IMR-90 (cell line): ENCODE data around the gene CLDN4. TPM values are rescaled to one million over a fixed set of nuclear protein-coding genes. Genes with fewer than 3 reads are reported as not detected.

ENCODE experiments used
- ATAC-seq: fragments of 200-7000 bp; cut with Tn5 transposase; 2 replicates; pipeline ENCODE4 v1.9.1; 2020; ENCODE audit warnings: low read depth, mild to moderate bottlenecking, moderate library complexity
- BruUV-seq: library from RNA; stranded (reverse); fragments of 400-500 nt; replicated peaks from 2 replicates; lab custom pipeline; 2021; lab: Mats Ljungman, UMichigan
- CTCF ChIA-PET: fragments of 300-600 bp; formaldehyde crosslinking; extraction: SDS; loops from one replicate; lab custom pipeline; 2021; ENCODE audit warnings: antibody characterized with exemption; lab: Yijun Ruan, JAX
- POLR2A ChIA-PET: fragments of 300-600 bp; sonication (Branson Sonifier 250); formaldehyde crosslinking; loops from one replicate; lab custom pipeline; 2022; ENCODE audit warnings: antibody characterized with exemption; ENCODE audit not compliant: unreplicated experiment; lab: Charles Lee
- DNase-seq: peaks from one replicate; pipeline ENCODE4 v3.0.0; 2013
- H2AFZ ChIP-seq: replicated peaks from 2 replicates; pipeline ENCODE3; 2013; ENCODE audit warnings: low read length, mild to moderate bottlenecking; ENCODE audit not compliant: poor library complexity
- H2AK5ac ChIP-seq: 2 replicates; pipeline ENCODE4 v1.6.1; 2013; ENCODE audit warnings: low read depth, low read length, inconsistent platforms
- H2AK9ac ChIP-seq: replicated peaks from 2 replicates; pipeline ENCODE3; 2013; ENCODE audit warnings: mild to moderate bottlenecking, low read depth, low read length, moderate library complexity; ENCODE audit not compliant: poor library complexity
- H2BK120ac ChIP-seq: 2 replicates; pipeline ENCODE4 v1.6.1; 2013; ENCODE audit warnings: low read depth, low read length, inconsistent platforms
- H2BK15ac ChIP-seq: 3 replicates; pipeline ENCODE4 v1.6.1; 2013; ENCODE audit warnings: low read depth, low read length, inconsistent platforms
- H2BK20ac ChIP-seq: 2 replicates; pipeline ENCODE4 v1.6.1; 2013; ENCODE audit warnings: low read depth, mild to moderate bottlenecking, inconsistent platforms, low read length, moderate library complexity
- H2BK5ac ChIP-seq: 2 replicates; pipeline ENCODE4 v1.6.1; 2013; ENCODE audit warnings: mild to moderate bottlenecking, low read depth, low read length, inconsistent platforms; ENCODE audit not compliant: poor library complexity, severe bottlenecking
- H3K14ac ChIP-seq: replicated peaks from 2 replicates; pipeline ENCODE4 v1.6.1; 2013; ENCODE audit warnings: low read depth, low read length, inconsistent platforms
- H3K18ac ChIP-seq: 2 replicates; pipeline ENCODE4 v1.6.1; 2013; ENCODE audit warnings: low read depth, low read length, control low read depth
- H3K23ac ChIP-seq: 2 replicates; pipeline ENCODE4 v1.6.1; 2013; ENCODE audit warnings: low read depth, low read length, inconsistent platforms
- H3K27ac ChIP-seq: 2 replicates; pipeline ENCODE4 v1.5.1; 2013; ENCODE audit warnings: mild to moderate bottlenecking, control low read depth, low read length; ENCODE audit not compliant: insufficient read depth
- H3K27me3 ChIP-seq: 2 replicates; pipeline ENCODE4 v1.6.1; 2013; ENCODE audit warnings: low read length; ENCODE audit not compliant: control insufficient read depth, insufficient read depth
- H3K36me3 ChIP-seq: 2 replicates; pipeline ENCODE4 v1.6.1; 2013; ENCODE audit warnings: low read length, mixed read lengths; ENCODE audit not compliant: control insufficient read depth, insufficient read depth
- H3K4ac ChIP-seq: 2 replicates; pipeline ENCODE4 v1.6.1; 2013; ENCODE audit warnings: low read depth, low read length, inconsistent platforms
- H3K4me1 ChIP-seq: 2 replicates; pipeline ENCODE4 v1.6.1; 2013; ENCODE audit warnings: low read length, mixed read lengths; ENCODE audit not compliant: control insufficient read depth, insufficient read depth
- H3K4me2 ChIP-seq: 2 replicates; pipeline ENCODE4 v1.6.1; 2013; ENCODE audit warnings: low read depth, mild to moderate bottlenecking, control low read depth, low read length, moderate library complexity
- H3K4me3 ChIP-seq: 2 replicates; pipeline ENCODE4 v1.5.1; 2013; ENCODE audit warnings: low read depth, mild to moderate bottlenecking, control low read depth, low read length, moderate library complexity; ENCODE audit not compliant: insufficient read depth
- H3K56ac ChIP-seq: 2 replicates; pipeline ENCODE4 v1.6.1; 2013; ENCODE audit warnings: low read length, inconsistent platforms; ENCODE audit not compliant: insufficient read depth; ENCODE audit errors: extremely low read depth
- H3K79me1 ChIP-seq, 2 experiments: 2 replicates each; pipeline ENCODE4 v1.6.1; 2013; ENCODE audit warnings: low read length in 2 of 2, inconsistent platforms in 1 of 2, low read depth in 1 of 2
- H3K9ac ChIP-seq: 2 replicates; pipeline ENCODE4 v1.6.1; 2013; ENCODE audit warnings: low read depth, low read length, control low read depth
- H3K9me1 ChIP-seq: 2 replicates; pipeline ENCODE4 v1.6.1; 2013; ENCODE audit warnings: low read length, inconsistent platforms; ENCODE audit not compliant: insufficient read depth
- H3K9me3 ChIP-seq: 2 replicates; pipeline ENCODE4 v1.6.1; 2013; ENCODE audit warnings: low read length; ENCODE audit not compliant: control insufficient read depth, insufficient read depth
- H4K20me1 ChIP-seq: 2 replicates; pipeline ENCODE4 v1.6.1; 2013; ENCODE audit warnings: low read length, inconsistent platforms; ENCODE audit not compliant: insufficient read depth
- H4K5ac ChIP-seq: 2 replicates; pipeline ENCODE4 v1.6.1; 2013; ENCODE audit warnings: mild to moderate bottlenecking, low read depth, low read length, control low read depth
- H4K8ac ChIP-seq, 2 experiments: 2 replicates each; pipeline ENCODE4 v1.6.1; 2013; ENCODE audit warnings: low read depth in 2 of 2, low read length in 2 of 2, control low read depth in 1 of 2, inconsistent platforms in 1 of 2
- H4K91ac ChIP-seq: 2 replicates; pipeline ENCODE4 v1.6.1; 2013; ENCODE audit warnings: low read depth, low read length, inconsistent platforms; ENCODE audit not compliant: insufficient read depth
- CEBPB ChIP-seq: IDR thresholded peaks from 2 replicates; pipeline ENCODE4 v1.6.1; 2012; ENCODE audit warnings: low read depth, low read length, improper control_type of control experiment
- CTCF ChIP-seq: conservative IDR thresholded peaks from 2 replicates; pipeline ENCODE4 v1.5.1; 2012; ENCODE audit warnings: mild to moderate bottlenecking, low read depth, low read length, improper control_type of control experiment
- MAFK ChIP-seq: IDR thresholded peaks from 2 replicates; pipeline ENCODE4 v1.6.1; 2012; ENCODE audit warnings: low read depth, low read length, improper control_type of control experiment
- MAZ ChIP-seq: IDR thresholded peaks from 2 replicates; pipeline ENCODE4 v1.6.1; 2012; ENCODE audit warnings: low read depth, mild to moderate bottlenecking, low read length, improper control_type of control experiment, moderate library complexity, borderline replicate concordance
- RAD21 ChIP-seq: IDR thresholded peaks from 2 replicates; pipeline ENCODE4 v1.6.1; 2012; ENCODE audit warnings: low read length, improper control_type of control experiment
- RCOR1 ChIP-seq: IDR thresholded peaks from 2 replicates; pipeline ENCODE4 v1.6.1; 2012; ENCODE audit warnings: mild to moderate bottlenecking, low read length, improper control_type of control experiment; ENCODE audit not compliant: insufficient replicate concordance
- SMC3 ChIP-seq: fragments of 150-350 bp; IDR thresholded peaks from 2 replicates; pipeline ENCODE4 v1.6.1; 2016; ENCODE audit warnings: low read depth, mild to moderate bottlenecking, antibody characterized with exemption, low read length, moderate library complexity
- WGBS, 2 experiments: methylation state at CpG; one replicate each; pipeline versions ENCODE4 v1.1.5 to v1.1.7; 2013; ENCODE audit warnings: missing lambda C conversion rate in 2 of 2; ENCODE audit not compliant: insufficient read length in 1 of 2; ENCODE audit errors: extremely low coverage in 2 of 2; 5-methylcytosine and 5-hydroxymethylcytosine counted together
- dilution Hi-C: fragments of 300-500 bp; cut with HindIII; formaldehyde crosslinking; loops from one replicate; pipeline ENCODE4 v1.14.3; 2018; ENCODE audit warnings: low sequenced_read_pairs; ENCODE audit not compliant: unreplicated experiment
- in situ Hi-C: fragments of 300-500 bp; cut with MboI; formaldehyde crosslinking; loops from 3 replicates; pipeline ENCODE4 v1.14.3; 2019; ENCODE audit warnings: low sequenced_read_pairs, inconsistent platforms, mixed read lengths
- intact Hi-C: fragments of 100-400 bp; cut with micrococcal nuclease; formaldehyde crosslinking; loops from 2 replicates; pipeline ENCODE4 v1.10.0; 2022
- polyA plus RNA-seq, 3 experiments: library from polyadenylated mRNA; depleted of rRNA; stranded (reverse); fragments of >200 nt; gene quantifications; 2 replicates each; pipeline ENCODE4 v1.2.3, GENCODE V29; 2012; ENCODE audit warnings: low replicate concordance in 1 of 3
- total RNA-seq: library from RNA; depleted of rRNA; stranded (reverse); fragments of >200 nt; gene quantifications from 2 replicates; pipeline ENCODE4 v1.2.3, GENCODE V29; 2012
- TF ChIP-seq, protein P1 (sequence below): fragments of 150-350 bp; IDR thresholded peaks from 2 replicates; pipeline ENCODE4 v1.6.1; 2016; ENCODE audit warnings: low read depth, mild to moderate bottlenecking, low read length, moderate library complexity, borderline replicate concordance

The CLDN4 gene
- total and polyA plus RNA-seq, 2 of the 4 experiments (the other 2 are of a cell fraction) = 2.9 to 4.4 TPM

DNA sequence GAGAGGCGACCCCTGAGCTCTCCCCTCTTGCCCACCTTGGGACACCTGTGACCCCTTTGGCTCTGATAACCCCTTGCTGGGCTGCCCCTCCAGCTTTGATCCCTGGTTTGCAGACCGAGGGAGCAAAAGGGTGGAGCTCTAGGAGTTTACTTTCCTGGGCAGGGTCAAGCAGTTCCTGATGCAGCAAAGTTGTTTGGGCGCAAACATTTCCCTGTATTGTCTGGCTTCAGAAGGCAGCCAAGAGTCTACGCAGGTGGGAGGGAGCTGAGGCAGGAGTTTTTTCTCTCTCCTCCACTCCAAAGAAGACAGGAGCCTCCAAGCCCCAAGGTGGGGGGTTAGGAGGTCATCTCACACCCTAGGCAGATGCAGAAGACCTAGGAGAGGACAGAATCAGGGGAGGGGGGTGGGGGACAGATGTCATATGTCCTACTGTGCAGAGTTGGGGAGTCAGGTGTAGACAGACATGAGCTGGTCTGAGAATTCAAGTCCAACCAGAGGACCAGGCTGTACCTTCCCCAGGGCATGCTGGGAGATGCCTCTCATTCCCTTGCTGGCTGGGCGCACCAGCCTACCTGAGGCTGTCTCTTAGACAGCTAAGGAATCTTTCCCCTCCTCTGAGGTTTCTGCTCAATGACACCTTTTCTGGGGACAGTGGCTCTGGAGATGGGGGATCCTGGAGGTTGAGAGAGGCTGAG lies 50.7 kb downstream of the CLDN4 start (continued):
- no peak for TF ChIP-seq CTCF

DNA sequence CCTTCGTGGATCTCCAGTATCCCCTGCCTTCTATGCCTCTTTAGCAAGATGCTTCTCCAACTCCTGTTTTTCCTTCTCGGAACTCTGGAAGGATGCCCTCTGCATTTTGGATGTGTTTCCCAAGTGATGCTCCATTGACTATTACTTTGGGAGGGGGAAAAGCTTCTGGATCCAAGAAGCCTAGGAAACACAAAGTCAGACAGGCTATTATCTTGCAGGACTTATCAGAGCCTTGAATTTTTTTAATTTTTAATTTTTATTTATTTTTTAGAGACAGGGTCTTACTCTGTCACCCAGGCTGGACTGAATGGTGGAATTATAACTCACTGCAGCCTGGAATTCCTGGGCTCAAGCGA lies 51.2 kb downstream of the CLDN4 start:
- dilution Hi-C loops = no loop called here
- Histone ChIP-seq H3K56ac (no peak overlapping the region), H3K4me3 (no peak overlapping the region), H3K36me3 (no peaks in the 10 kb centered on the region), H2BK5ac (no peak overlapping the region), H3K79me1 (no peaks in the 10 kb centered on the region; a peak in 1 of 4 replicates), H3K4ac (peak overlapping the region; percentile 48), H4K20me1 (peaks cover 3% of the 10 kb centered on the region), H3K27me3 (no peaks in the 10 kb centered on the region), H4K8ac (no peak overlapping the region), H2BK15ac (peak overlapping the region; percentile 66; the same call in 2 of the 3 replicates), H3K18ac (no peak overlapping the region), H4K91ac (no peak overlapping the region), H3K9ac (no peak overlapping the region), H3K27ac (no peak overlapping the region), H2BK120ac (no peak overlapping the region; the same call in 1 of the 2 replicates), H2BK20ac (no peak overlapping the region; the same call in 1 of the 2 replicates), H2AK9ac (no peak overlapping the region), H3K4me1 (peaks cover 31% of the 10 kb centered on the region), H3K9me1 (peaks cover 15% of the 10 kb centered on the region), H4K5ac (no peak overlapping the region), H3K9me3 (no peaks in the 10 kb centered on the region), H2AFZ (no peak overlapping the region), H3K4me2 (no peak overlapping the region), H3K14ac (no peak overlapping the region), H3K23ac (no peak overlapping the region), H2AK5ac (no peak overlapping the region)
- WGBS, 2 experiments = no CpG with 5 or more reads among the region's 3 CpGs
- POLR2A ChIA-PET = interaction anchor here (0.6 kb wide), 1 partner anchor 19 kb away, joined by 16 read pairs; no protein-coding TSS in a partner anchor
- no TSS peak for BruUV-seq
- no peak for ATAC-seq
- intact Hi-C loops = no loop called here
- DNase-seq = no peak
- in situ Hi-C loops = no loop called here
- CTCF ChIA-PET = interaction anchor here (2.4 kb wide), 1 partner anchor 145 kb away, joined by 13 read pairs; no protein-coding TSS in a partner anchor
- TF ChIP-seq, protein P1, sequence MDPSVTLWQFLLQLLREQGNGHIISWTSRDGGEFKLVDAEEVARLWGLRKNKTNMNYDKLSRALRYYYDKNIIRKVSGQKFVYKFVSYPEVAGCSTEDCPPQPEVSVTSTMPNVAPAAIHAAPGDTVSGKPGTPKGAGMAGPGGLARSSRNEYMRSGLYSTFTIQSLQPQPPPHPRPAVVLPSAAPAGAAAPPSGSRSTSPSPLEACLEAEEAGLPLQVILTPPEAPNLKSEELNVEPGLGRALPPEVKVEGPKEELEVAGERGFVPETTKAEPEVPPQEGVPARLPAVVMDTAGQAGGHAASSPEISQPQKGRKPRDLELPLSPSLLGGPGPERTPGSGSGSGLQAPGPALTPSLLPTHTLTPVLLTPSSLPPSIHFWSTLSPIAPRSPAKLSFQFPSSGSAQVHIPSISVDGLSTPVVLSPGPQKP = no peak
- no peak for TF ChIP-seq RCOR1
- TF ChIP-seq MAFK = no peak
- TF ChIP-seq CTCF = no peak
- no peak for TF ChIP-seq CEBPB
- no peak for TF ChIP-seq MAZ
- no peak for TF ChIP-seq SMC3
- TF ChIP-seq RAD21 = no peak
